Activated CD4-positive, alpha-beta memory T cell treated with anti-CD3 and anti-CD28 coated beads, Interleukin-2, amount 10 ng/mL, durations not matched to agents 7 days and 5 days (primary cell): ENCODE results near the gene C1QTNF7. TPM values are rescaled to one million over a fixed set of nuclear protein-coding genes. Genes with fewer than 3 reads are reported as not detected.

Source experiments
- CTCF ChIA-PET: fragments of 350-600 bp; sonication (Branson Sonifier 250); formaldehyde crosslinking; loops from one replicate; lab custom pipeline; 2021; ENCODE audit warnings: antibody characterized with exemption, inconsistent platforms; lab: Charles Lee
- POLR2A ChIA-PET: fragments of 350-600 bp; sonication (Branson Sonifier 250); formaldehyde crosslinking; loops from one replicate; lab custom pipeline; 2021; ENCODE audit warnings: antibody characterized with exemption; lab: Charles Lee
- DNase-seq: peaks from one replicate; pipeline ENCODE4 v3.0.0-alpha.2; 2020
- H3K27ac Mint-ChIP-seq: one replicate; pipeline ENCODE4 v1.8.0; 2021; ENCODE audit warnings: mild to moderate bottlenecking, mixed read lengths
- H3K27me3 Mint-ChIP-seq: one replicate; pipeline ENCODE4 v1.8.0; 2021; ENCODE audit warnings: mixed read lengths
- H3K36me3 Mint-ChIP-seq: one replicate; pipeline ENCODE4 v1.8.0; 2021; ENCODE audit warnings: low read depth, mixed read lengths
- H3K4me1 Mint-ChIP-seq: one replicate; pipeline ENCODE4 v1.8.0; 2021; ENCODE audit warnings: mixed read lengths
- H3K4me3 Mint-ChIP-seq: one replicate; pipeline ENCODE4 v1.8.0; 2021; ENCODE audit warnings: mild to moderate bottlenecking, mixed read lengths
- H3K9me3 Mint-ChIP-seq: one replicate; pipeline ENCODE4 v1.8.0; 2021; ENCODE audit warnings: mixed read lengths
- total RNA-seq, 2 experiments: library from RNA; stranded (reverse); gene quantifications; one replicate each; pipeline ENCODE4 v1.2.3, GENCODE V29; 2021

The C1QTNF7 gene
- total RNA-seq, 2 experiments from 2014 or later: not detected

DNA sequence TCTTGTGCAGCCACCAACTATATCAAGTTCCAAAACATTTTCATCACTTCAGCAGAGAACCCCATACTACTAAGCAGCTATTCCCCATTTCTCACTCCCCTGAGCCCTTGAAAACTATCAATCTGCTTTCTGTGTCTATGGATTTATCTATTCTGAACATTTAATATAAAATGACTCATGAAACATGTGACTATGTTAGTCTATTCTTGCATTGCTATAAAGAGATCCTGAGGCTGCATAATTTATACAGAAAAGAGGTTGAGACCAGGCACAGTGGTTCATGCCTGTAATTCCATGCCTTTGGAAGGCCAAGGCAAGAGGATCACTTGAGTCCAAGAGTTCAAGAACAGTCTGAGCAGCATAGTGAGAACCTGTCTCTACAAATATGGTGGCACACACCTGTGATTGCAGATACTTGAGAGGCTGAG lies 10.6 kb upstream of the C1QTNF7 start:
- ChIA-PET POLR2A (no interaction called here), CTCF (interaction anchor here (0.9 kb wide), 1 partner anchor 9 kb away, joined by 4 read pairs; no protein-coding TSS in a partner anchor)
- DNase-seq: no peak
- Mint-ChIP-seq H3K4me3 (no peak overlapping the region), H3K27ac (no peak overlapping the region), H3K27me3 (peaks cover 6% of the 10 kb centered on the region), H3K36me3 (no peaks in the 10 kb centered on the region), H3K4me1 (no peaks in the 10 kb centered on the region), H3K9me3 (no peaks in the 10 kb centered on the region)

GRCh38 chr4:15418956-15419355 lies 8.9 kb upstream of the C1QTNF7 start:
- ChIA-PET POLR2A (no interaction called here), CTCF (no interaction called here)
- no peak overlapping the region for H3K4me3 Mint-ChIP-seq

GRCh38 chr4:15420642-15421041 lies 7.2 kb upstream of the C1QTNF7 start:
- Mint-ChIP-seq H3K4me3 (no peak overlapping the region), H3K36me3 (no peaks in the 10 kb centered on the region), H3K4me1 (peaks cover 21% of the 10 kb centered on the region), H3K27me3 (peaks cover 6% of the 10 kb centered on the region), H3K27ac (no peak overlapping the region), H3K9me3 (no peaks in the 10 kb centered on the region)
- ChIA-PET CTCF (interaction anchor here (1.1 kb wide), 1 partner anchor 39 kb away, joined by 4 read pairs; no protein-coding TSS in a partner anchor), POLR2A (no interaction called here)
- no peak for DNase-seq

More at GRCh38 chr4:15418956-15419355, 8.9 kb upstream of the C1QTNF7 start:
- peaks cover 7% of the 10 kb centered on the region for H3K4me1 Mint-ChIP-seq
- H3K27me3 Mint-ChIP-seq: peaks cover 6% of the 10 kb centered on the region
- no peaks in the 10 kb centered on the region for H3K9me3 Mint-ChIP-seq
- H3K27ac Mint-ChIP-seq: no peak overlapping the region
- DNase-seq: no peak
- no peaks in the 10 kb centered on the region for H3K36me3 Mint-ChIP-seq

DNA sequence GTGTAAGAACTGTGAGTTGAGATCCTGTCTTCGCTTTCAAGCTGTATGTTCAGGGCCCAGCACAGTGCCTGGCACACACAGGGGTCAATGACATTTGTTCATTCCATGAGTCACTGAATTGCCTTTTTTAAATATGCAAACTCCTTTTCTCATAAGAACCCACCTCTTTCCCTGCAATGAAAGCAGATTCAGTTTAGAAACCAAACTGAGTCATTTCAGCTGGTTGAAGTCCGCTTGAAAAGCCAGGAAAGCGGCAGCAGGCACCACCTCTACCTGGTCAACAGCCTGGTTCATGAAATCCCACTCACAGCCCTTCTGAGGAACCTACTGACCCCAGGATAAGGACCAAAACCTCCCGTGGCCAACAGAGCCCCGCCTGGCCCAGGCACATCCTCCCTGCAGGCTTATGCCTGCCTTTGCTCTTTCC lies 4.5 kb upstream of the C1QTNF7 start:
- Mint-ChIP-seq H3K27me3 (peaks cover 6% of the 10 kb centered on the region), H3K4me3 (no peak overlapping the region), H3K27ac (no peak overlapping the region), H3K36me3 (no peaks in the 10 kb centered on the region), H3K9me3 (no peaks in the 10 kb centered on the region), H3K4me1 (peaks cover 27% of the 10 kb centered on the region)
- CTCF ChIA-PET: no interaction called here
- POLR2A ChIA-PET: no interaction called here
- DNase-seq: no peak

DNA sequence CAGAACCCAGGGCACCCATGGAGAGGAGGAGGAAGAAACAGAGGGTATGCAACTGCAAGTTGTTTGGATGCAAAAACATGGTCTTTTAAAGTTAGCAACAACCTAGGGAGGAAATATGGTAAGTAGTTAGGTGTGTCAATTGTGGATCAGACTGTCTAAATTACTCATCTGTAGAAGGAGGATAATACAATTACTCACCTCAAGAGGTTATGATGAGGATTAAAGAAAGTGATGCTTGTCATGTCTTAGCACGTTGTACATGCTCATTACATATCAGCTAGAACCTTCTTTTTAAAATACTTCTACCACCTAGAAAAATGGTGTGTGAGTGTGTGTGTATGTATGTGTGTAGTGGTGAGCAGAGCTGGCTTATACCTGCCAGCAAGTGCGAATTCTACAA lies 2.3 kb upstream of the C1QTNF7 start:
- Mint-ChIP-seq H3K9me3 (no peaks in the 10 kb centered on the region), H3K36me3 (no peaks in the 10 kb centered on the region), H3K4me3 (no peak overlapping the region), H3K4me1 (peaks cover 27% of the 10 kb centered on the region), H3K27ac (no peak overlapping the region), H3K27me3 (peaks cover 2% of the 10 kb centered on the region)
- no peak for DNase-seq
- ChIA-PET POLR2A (no interaction called here), CTCF (no interaction called here)

GRCh38 chr4:15427161-15427560 lies 672 bp upstream of the C1QTNF7 start:
- Mint-ChIP-seq H3K9me3 (no peaks in the 10 kb centered on the region), H3K36me3 (no peaks in the 10 kb centered on the region), H3K4me3 (no peak overlapping the region), H3K27me3 (no peaks in the 10 kb centered on the region), H3K27ac (no peak overlapping the region), H3K4me1 (peaks cover 27% of the 10 kb centered on the region)
- DNase-seq: no peak
- ChIA-PET CTCF (interaction anchor here (1.3 kb wide), 1 partner anchor 10 kb away, joined by 4 read pairs; no protein-coding TSS in a partner anchor), POLR2A (no interaction called here)

DNA sequence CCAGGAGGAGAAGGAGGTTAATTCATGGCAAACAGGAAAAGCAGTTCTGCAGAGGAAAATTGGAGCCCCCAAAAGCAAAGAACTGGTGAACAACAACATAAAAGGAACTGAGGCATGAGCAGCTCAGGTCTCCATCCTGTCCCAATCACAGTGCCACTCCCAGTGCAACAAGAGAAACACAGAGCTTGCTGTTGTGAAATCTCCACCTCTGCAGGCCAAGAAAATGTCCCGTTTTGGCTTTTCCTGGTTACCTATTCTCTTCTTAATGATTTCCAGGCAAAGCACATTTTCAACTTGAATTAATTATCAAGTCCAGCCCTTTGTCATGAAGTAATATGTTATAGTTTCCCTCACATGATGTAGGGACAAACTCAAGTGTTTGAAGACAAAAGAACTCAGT lies 778 bp downstream of the C1QTNF7 start:
- Mint-ChIP-seq H3K36me3 (no peaks in the 10 kb centered on the region), H3K9me3 (no peaks in the 10 kb centered on the region), H3K27me3 (no peaks in the 10 kb centered on the region), H3K4me1 (peaks cover 24% of the 10 kb centered on the region), H3K4me3 (no peak overlapping the region), H3K27ac (no peak overlapping the region)
- ChIA-PET CTCF (no interaction called here), POLR2A (no interaction called here)
- no peak for DNase-seq

DNA sequence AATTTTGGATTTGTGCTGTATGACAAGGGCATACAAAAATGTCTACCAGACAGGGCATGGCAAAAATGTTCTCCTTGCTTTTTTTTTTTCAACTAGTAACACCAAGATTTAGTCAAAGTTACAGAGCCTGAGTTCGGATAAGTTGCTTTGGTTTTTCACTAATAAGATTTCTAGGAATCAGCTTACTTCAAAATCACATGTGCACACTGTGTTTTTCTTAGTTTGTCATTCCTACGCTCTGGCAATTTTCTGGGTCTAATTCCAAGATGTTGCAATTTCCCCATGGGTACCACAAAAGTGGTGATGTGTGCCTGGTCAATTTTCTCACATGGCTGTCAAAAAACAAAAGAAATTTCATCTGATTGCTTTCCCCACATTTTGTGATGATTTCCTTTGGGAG lies 6.3 kb downstream of the C1QTNF7 start:
- POLR2A ChIA-PET: no interaction called here
- no peak overlapping the region for H3K27ac Mint-ChIP-seq
- no peak overlapping the region for H3K4me3 Mint-ChIP-seq
- no peaks in the 10 kb centered on the region for H3K4me1 Mint-ChIP-seq
- peaks cover 2% of the 10 kb centered on the region for H3K27me3 Mint-ChIP-seq
- no peaks in the 10 kb centered on the region for H3K36me3 Mint-ChIP-seq
- CTCF ChIA-PET: no interaction called here
- H3K9me3 Mint-ChIP-seq: no peaks in the 10 kb centered on the region
- DNase-seq: no peak

DNA sequence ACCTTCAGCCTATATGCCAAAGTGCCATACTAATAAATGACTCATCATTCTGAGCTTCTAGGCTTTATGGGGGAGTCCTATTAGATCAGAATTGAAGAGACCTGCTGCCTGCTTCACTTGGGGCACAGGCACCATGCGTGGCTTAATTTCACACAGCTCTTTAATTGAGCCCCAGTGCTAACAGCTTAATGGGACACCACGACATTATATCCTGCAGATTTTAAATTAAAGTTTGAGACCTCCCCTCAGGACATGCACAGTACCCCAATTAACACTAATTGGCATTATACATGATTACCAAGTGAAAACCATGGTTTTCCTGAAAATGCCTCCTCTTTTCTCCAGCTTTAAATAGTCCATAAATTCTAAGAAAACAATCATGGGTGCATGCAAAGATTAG lies 6.8 kb downstream of the C1QTNF7 start:
- ChIA-PET CTCF (no interaction called here), POLR2A (no interaction called here)
- H3K9me3 Mint-ChIP-seq: no peaks in the 10 kb centered on the region
- no peak for DNase-seq
- H3K4me1 Mint-ChIP-seq: no peaks in the 10 kb centered on the region
- no peaks in the 10 kb centered on the region for H3K36me3 Mint-ChIP-seq
- no peak overlapping the region for H3K4me3 Mint-ChIP-seq
- peaks cover 2% of the 10 kb centered on the region for H3K27me3 Mint-ChIP-seq
- no peak overlapping the region for H3K27ac Mint-ChIP-seq

GRCh38 chr4:15436513-15436912 lies 8.7 kb downstream of the C1QTNF7 start:
- CTCF ChIA-PET: no interaction called here
- Mint-ChIP-seq H3K4me3 (no peak overlapping the region), H3K9me3 (no peaks in the 10 kb centered on the region), H3K4me1 (no peaks in the 10 kb centered on the region), H3K36me3 (no peaks in the 10 kb centered on the region), H3K27me3 (peaks cover 2% of the 10 kb centered on the region), H3K27ac (no peak overlapping the region)
- POLR2A ChIA-PET: no interaction called here
- no peak for DNase-seq

GRCh38 chr4:15438939-15439524 lies 11.2 kb downstream of the C1QTNF7 start:
- Mint-ChIP-seq H3K27ac (no peak overlapping the region), H3K4me3 (no peak overlapping the region), H3K27me3 (peaks cover 2% of the 10 kb centered on the region), H3K9me3 (no peaks in the 10 kb centered on the region), H3K4me1 (no peaks in the 10 kb centered on the region), H3K36me3 (no peaks in the 10 kb centered on the region)
- no peak for DNase-seq
- CTCF ChIA-PET: no interaction called here
- POLR2A ChIA-PET: no interaction called here

DNA sequence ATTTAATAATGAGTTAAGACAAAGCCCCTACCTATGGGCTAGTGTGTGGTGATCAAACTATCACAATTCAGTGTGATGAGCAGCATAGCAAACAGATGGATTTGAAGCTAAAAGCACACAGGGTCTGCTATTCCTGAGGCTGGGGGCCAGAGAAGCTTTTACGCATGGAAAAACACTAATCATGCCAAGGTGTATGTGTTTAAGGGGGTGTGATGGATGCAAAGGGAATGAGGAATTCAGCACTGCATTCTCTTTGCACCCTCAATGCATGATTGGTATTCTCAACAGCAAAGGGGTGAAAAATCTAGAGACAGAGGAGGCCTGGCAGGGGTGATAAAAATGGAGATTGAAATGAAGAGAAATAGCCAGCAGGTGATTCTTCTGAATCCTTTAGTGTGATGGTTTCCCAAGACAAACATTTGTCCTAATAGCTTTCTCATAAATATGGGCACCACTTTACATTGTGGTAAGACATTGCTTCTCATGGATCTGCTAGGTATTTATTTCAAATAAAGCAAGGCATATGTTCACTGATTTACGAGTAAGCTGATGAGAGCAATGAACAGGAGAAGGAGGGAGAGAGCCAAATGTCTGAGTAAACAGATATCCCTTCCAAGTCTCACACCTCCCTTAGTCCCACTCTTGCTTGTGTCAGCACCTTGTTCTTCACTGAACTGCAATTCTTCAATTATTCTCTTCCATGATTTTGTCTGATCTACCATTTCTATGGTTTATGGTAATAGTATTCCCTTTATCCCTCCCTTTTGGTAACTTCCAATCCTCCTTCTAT lies 15.7 kb downstream of the C1QTNF7 start:
- no peaks in the 10 kb centered on the region for H3K9me3 Mint-ChIP-seq
- H3K4me3 Mint-ChIP-seq: no peak overlapping the region
- no peak for DNase-seq
- H3K27me3 Mint-ChIP-seq: no peaks in the 10 kb centered on the region
- CTCF ChIA-PET: interaction anchor here (1.7 kb wide), 1 partner anchor 13 kb away, joined by 4 read pairs; no protein-coding TSS in a partner anchor
- H3K27ac Mint-ChIP-seq: no peak overlapping the region
- POLR2A ChIA-PET: no interaction called here
- H3K4me1 Mint-ChIP-seq: no peaks in the 10 kb centered on the region
- no peaks in the 10 kb centered on the region for H3K36me3 Mint-ChIP-seq

GRCh38 chr4:15444276-15444675 lies 16.4 kb downstream of the C1QTNF7 start:
- H3K4me3 Mint-ChIP-seq: no peak overlapping the region
- no peaks in the 10 kb centered on the region for H3K27me3 Mint-ChIP-seq
- H3K9me3 Mint-ChIP-seq: no peaks in the 10 kb centered on the region
- H3K27ac Mint-ChIP-seq: no peak overlapping the region
- H3K4me1 Mint-ChIP-seq: no peaks in the 10 kb centered on the region
- ChIA-PET POLR2A (no interaction called here), CTCF (interaction anchor here (1.7 kb wide), 1 partner anchor 13 kb away, joined by 4 read pairs; no protein-coding TSS in a partner anchor)
- H3K36me3 Mint-ChIP-seq: no peaks in the 10 kb centered on the region
- DNase-seq: no peak
